Midbrain (tissue), 1 donor: ENCODE data around the gene ATP1A3.
A peak's percentile ranks its signal among the peaks of the same experiment; 100 is the strongest.
"Not testable (repeated sequence)": the region's sequence is repeated elsewhere in the genome, so short reads cannot be mapped to it uniquely, and the experiment has no call there.

Source experiments
- DNase-seq: peaks from one replicate; lab custom pipeline; 2025; lab: John Stamatoyannopoulos, UW

Gene ATP1A3

DNA sequence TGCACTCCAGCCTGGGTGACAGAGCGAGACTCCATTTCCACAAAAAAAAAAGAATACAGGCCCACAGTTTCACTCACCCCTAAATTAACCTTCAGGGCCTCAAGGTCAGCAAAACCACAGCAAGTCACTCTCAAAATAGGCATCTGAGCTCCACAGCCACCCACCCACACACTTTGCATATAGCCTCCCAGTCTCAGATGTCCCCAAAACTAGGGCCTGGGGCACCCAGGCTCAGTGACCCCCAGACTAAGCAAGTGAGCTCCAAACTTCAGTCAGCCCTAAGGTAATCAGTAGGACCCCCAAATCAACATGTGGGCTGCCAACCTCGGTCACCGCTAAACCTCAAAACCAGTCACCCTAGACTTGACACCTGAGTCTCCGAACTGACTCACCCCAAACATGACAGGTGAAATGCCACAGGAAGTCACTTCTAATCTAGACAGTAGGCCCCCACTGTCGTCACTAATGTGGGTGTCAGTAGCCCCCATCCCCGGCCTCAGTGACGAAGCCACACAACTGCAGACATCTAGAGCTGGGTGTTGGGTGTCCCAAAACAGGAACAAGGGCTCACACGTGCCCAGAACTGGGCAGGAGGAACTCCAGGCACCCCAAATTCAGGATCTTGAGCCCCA, 48.8 kb downstream of the ATP1A3 start:
- no peak for DNase-seq

DNA sequence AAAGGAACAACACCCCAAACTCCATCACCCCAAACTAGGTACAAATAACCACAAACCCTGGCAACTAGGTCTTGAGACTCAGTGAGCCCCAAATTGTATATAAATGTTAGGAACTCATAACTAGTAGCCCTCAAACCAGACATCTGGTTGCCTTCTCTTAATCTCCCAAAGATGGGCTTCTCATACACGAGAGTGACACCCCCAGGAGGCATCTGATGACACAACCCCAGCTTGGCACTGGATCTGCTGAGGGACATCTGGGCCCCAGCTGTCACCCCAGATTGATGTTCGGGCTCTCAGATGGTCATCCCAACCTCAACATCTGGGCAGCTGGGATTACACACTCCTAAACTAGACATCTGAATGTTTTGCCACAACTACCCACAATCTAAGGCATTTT, 49.7 kb downstream of the ATP1A3 start:
- no peak for DNase-seq

DNA sequence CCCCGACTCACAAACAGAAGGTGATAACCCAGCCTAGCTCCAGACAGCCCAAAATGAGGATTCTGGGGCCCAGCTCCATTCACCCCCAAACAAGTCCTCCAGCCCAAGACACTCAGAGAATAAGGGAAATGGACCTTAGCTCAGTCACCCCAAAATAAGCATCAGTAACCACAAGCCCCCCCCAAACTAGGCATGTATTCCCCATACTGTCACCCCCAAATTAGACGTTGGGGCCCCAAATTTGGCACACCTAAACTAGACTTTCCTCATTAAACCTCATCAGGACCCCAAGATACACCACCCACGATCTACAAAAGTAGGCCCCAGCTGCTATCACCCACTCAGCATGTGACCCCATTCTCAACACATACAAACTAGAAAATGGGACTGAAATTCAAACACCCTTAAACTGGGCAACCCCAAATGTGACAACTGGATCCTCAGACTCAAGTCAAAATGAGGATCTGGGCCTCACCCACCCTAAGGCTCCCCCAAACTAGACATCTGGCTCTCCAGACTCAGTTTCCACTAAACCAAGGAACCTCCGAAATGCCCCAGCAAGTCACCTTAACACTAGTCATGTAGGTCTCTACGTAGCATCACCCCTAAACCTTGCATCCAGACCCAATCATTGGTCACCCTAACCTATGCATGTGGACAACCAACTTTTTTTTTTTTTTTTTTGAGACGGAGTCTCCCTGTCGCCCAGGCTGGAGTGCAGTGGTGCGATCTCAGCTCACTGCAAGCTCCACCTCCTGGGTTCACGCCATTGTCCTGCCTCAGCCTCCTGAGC, 52.4 kb downstream of the ATP1A3 start:
- DNase-seq = no peak

DNA sequence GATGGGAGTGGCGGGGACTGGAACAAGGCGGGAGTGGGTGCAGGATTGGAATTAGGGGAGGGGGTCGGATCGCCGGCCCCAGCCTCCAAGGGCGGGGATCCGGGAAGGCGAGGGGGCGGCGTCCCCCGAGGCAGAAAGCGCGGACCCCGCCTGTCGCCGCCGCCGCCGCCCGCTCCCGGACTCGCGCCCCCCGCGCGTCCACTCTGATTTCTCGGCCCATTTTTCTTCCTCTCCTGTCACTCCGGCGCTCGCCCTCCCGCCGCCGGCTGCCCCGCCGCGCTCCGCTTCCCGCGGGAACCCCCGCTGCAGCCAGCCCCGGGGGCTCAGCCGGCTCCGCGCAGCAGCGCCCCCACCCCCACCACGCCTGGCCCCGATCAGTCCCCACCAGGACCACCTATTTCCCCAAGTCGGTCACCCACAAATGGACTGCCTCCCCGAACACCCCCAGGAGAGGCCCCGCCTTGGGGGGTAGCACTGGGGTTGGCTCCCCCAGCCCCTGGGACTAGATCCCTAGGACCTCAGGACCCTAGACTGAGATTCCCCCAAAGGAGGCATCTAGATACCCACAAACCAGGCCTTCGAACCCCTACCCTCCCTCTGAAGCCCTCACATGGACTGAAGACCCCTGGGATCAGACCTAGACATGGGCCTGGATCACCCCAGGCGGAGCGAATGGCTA, 53.2 kb downstream of the ATP1A3 start:
- no peak for DNase-seq

DNA sequence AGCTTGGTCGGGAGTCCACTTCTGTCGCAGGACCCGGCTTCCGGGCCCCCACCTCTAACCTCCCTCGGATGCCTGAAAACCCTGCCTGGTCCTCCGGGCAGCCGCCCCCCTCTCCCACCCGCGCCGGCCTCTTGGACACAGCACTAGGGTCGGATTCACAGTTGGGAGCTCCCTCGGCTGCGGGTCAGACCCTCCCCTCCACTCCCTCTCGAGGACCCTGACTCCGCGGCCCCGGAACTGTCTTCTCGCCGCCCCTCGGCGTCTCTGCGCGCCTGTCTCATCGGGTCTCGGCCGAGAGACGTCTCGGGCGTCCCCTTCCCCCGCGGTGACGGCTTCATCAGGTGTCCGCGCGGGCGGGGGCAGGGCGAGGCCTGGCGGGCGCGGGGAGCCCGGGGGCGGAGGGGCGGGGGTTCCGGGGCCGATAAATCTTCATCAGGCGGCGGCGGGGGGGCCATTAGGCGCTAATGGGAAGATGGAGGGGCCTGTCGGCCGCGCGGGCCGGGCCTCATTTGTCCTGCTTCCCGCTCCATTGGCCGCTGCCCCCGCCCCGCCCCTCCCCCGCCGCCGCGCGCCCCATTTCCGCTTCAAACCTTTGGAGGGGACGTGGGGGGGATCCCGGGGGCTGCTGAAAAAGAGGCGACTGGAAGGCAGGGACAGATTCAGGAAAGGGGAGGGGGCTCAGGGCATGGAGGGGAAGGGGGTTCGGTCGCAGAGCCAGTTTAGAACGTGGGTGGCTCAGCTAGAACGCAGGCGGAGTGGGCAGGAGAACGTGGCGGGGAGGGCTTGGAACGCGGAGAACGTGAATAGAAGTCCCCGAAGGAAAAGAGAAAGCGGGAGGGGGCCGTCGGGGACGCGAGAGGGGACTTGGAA, 53.9 kb downstream of the ATP1A3 start:
- no peak for DNase-seq

DNA sequence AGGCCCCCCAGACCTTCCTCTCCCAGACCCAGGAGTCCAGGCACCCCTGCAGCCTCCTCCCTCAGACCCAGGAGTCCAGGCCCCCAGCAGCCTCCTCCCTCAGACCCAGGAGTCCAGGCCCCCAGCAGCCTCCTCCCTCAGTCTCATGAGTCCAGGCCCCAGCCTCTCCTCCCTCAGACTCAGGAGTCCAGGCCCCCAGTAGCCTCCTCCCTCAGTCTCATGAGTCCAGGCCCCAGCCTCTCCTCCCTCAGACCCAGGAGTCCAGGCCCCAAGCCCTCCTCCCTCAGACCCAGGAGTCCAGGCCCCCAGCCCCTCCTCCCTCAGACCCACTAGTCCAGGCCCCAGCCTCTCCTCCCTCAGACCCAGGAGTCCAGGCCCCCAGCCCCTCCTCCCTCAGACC, 54.8 kb downstream of the ATP1A3 start:
- not testable (repeated sequence) for DNase-seq

DNA sequence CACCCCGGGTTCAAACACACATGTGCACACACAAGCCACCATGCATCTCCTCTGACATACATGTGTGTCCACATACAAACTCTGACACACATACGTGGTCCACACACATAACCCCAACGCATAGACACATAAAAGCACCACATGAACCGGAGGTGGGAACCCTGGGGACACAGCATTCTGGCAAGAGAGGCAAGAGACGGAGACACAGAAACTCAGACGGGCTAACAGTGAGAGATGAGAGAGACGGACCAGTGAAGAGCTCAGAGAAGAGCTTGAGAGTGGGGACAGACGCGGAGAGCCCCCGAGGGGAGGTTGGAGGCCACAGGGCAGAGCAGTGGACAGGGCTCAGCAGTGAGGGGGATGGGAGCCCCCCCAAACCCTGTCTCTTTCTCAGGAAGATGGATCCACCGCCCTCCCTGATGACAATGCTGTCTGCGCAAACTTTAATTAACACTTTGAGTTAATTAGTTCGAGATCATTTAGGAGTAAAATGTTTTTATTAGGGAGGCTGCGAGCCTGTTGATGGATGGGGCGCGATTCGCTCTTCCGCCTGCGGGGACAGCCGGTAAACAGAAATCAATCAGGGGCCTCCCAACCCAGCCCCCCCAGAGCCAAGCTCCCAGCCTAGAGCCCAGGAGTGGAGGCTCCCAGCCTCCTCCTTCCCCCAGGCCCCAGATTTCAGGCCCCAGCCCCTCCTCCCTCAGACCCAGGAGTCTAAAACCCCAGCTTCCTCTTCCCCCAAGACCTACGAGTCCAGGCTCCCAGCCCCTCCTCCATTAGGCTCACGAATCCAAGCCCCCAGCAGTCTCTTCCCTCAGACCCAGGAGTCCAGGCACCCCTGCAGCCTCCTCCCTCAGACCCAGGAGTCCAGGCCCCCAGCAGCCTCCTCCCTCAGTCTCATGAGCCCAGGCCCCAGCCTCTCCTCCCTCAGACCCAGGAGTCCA, 56.2 kb downstream of the ATP1A3 start:
- DNase-seq = no peak

DNA sequence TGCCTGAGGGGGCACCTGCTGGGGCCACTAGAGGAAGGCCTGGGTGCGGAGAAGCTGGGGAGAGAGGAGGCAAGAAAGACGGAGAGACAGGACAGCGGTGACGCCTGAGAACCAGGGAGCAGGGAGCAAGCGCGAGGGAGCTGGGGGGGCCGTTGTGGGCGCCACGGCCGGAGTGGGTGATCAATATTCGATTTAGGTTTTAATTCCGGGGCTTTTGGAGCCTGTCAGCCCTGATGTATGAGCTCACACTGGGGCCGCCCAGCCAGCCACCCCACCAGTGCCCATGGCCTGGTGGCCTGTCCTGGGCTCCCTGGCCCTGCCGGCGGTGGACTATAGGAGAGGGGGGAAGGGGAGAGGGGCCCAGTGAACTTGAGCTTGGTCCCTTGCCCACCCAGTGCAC, 57.1 kb downstream of the ATP1A3 start:
- no peak for DNase-seq

DNA sequence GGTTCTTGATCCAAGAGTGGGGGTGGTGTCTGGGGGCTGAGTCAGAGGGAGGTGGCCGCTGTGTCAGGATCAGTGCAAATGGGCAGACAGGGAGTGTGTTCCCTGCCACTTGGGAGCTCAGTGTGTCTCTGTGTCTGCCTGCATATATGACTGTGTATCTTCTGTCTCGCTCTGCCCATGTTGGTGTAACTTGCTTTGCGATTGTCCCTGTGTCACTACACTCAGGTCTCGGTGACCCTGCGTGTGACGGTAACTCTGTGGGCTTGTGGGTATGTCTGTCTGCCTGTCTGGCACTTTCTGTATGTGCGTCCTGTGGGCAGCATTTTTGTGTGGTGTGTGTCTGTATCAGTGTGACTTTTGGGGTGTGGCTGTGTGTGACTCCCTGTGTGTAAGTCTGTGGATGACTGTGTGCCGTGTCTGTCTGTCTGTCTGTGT, 57.6 kb downstream of the ATP1A3 start:
- DNase-seq = no peak

DNA sequence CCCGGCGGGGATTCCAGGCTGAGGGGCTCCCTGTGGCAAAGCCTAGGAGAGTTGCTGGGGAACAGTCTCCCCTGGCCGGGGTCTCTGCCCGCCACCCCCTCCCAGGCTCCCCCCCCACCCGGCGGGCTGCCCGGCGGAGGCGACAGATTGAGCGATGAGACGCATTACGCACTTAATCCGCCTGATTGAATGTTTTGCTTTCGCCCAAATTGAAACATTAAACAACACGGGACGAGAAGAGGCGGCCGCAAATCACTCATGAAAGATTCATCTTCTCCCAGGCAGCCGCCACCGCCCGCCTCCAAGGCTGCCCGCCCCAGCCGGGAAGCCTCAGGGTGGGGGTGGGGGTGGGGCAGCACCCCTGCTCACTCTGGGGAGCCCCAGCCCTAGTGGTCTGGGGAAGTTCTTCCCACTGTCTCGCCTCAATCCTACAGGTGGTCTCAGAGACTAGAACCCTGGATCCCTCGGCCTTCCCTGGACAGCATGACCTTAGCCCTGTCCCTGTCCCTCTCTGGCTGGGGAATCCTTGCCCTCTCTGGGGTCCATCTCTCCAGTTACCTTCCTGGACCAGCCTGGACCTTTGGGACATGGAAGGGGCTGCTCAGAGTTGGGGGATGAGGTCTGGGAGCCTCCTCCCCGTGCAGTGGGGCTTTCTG, 58.1 kb downstream of the ATP1A3 start:
- DNase-seq = no peak

DNA sequence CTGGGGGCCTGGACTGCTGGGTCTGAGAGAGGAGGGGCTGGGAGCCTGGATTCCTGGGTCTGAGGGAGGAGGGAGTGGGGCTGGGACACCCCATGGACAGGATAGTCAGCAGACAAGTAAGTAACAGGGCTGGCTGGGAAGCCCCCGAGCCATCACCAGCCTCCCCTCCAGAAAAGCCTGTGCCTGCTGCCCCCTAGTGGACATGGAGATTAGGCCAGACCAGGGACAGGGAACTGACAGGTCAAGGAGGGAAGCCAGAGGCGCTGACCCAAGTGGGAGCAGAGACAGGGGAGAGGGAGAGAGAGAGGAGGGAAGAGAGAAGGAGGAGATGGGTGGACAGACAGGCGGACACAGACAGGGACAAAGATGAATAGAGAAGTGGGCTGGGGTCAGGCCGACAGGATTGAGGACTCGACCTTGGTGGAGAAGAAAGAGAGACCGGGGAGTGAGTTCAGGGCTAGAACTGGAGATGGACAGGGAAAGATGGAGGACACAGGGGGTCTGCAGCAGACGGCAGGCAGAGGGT, 59.1 kb downstream of the ATP1A3 start:
- peak; percentile 43 for DNase-seq

DNA sequence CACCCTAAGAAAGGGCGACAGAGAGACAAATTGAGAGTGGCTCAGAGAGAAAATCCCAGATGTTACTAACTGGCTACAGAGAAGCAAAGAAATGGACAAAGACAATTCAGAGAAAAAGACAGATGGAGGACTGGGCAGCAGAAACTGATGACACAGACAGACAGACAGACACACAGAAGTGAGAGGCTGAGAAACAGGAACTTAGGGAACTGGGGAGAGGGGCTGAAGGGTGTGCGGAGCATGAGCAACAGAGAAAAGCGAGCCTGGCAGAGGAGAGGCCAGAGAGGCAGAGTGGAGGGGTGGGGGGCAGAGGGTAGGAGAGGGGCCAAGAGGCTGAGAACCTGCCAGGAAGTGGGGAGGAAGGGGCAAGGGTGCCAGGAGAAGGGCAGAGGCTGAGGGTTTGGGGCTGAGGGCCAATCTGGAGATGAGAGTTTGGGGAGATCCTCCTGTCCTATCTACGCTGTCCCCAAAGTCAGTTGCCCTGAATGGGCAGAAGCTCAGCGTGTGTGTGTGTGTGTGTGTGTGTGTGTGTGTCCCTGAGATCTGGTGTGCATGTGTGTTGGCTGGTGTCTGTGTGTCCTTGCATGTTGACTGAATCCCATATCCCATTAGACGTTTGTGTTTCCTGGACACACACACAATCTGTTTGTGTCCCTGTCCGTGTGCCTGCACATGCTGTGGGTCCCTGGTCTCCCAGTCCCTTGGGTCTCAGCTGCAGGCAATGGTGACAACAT, 60.2 kb downstream of the ATP1A3 start:
- no peak for DNase-seq

DNA sequence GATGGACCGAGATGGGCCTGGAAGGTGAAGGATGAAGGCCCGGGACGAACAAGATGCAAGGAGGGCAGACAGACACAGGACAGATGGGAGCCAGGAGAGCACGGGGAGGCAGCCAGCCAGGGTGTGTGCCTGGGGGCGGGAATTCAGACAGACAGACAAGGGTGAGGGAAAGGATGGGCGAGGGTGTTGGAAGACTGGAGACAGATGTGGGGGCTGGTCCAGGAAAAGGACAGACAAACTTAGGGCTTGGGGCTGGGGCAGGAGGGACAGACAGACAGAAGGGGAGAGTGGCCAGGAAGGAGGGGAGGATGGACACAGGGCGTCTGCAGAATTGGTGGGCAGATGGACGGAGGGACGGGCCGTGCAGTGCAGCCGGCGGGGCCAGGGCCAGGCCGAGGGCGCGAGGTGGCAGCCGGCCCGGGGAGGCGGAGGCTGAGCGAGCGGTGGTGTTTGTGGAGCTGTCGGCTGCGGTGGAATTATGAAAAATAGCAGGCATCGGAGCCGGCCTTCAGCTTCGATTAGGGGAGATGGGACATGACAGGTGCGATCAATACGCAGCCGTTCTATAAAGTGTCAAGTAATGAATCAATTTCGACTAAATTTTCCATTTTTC, 61.2 kb downstream of the ATP1A3 start:
- no peak for DNase-seq

DNA sequence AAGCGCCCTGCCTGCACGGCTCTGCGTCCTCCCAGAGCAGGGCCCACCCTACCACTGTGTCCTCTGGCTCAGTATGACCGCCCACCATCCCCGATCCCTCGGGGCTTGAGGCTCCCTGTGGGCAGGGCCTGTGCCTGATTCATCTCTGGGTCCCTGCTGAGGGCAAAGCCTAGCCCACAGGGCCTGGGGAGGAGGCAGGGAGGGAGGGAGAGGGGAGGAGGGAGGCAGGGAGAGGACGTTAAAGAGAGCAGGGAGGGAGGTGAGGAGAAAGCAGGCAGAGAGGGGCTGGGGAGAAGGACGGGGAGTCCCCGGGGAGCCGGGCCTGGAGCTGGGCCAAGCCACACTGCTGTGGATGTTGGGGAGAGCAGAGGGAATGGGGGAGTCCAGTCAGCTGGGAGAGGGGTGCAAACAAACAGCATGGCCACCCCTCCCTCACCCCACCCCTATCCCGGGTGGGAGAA, 61.7 kb downstream of the ATP1A3 start:
- DNase-seq = no peak

DNA sequence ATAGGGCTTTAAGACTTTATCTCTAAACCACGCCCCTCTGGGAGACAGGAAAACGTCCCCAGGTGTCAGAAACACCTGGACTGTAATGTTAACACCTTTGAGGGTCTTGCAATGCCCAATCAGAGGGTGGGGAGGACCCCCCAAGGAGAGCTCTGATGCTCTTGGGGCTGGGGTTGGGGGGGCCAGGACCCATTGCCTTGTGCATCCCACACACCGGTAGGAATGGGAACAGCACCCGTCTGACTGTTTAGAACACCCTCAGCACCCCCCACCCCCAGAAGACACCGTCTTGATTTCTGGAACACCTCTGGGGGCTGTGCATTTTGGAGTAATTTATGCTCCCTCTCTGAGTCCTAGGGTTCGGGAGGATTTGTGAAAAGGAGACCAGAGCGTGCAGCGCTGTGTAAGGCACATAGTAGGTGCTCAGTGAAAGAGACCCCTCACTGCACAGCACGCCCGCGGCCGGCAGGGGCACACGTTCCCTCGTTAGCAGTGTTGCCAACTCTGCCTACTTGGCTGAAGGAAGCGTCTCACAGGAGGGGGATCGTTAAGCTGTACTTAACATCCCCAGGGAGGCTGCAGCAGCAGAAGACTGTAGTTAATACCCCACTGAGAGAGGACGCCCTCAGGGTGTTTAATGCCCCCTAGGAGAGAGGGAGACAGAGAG, 63.0 kb downstream of the ATP1A3 start:
- DNase-seq = no peak

DNA sequence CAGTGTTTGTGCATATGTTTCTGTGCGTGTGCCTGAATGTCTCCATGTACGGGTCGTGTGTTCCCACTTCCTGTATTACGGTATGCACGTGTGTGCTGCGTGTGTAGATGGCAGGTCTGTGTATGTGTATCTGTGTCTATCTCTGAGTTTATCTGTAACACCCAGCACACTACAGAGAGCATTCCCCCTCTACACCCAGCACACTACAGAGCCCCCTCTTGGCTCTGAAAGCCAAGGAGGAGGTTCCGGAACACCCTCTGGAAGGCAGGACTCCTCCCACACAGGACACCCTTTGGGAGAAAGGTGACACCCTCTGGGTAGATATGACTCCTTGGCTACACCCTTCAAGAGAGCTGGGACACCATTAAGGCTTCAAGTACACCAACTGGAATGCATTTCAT, 63.7 kb downstream of the ATP1A3 start:
- DNase-seq = no peak

DNA sequence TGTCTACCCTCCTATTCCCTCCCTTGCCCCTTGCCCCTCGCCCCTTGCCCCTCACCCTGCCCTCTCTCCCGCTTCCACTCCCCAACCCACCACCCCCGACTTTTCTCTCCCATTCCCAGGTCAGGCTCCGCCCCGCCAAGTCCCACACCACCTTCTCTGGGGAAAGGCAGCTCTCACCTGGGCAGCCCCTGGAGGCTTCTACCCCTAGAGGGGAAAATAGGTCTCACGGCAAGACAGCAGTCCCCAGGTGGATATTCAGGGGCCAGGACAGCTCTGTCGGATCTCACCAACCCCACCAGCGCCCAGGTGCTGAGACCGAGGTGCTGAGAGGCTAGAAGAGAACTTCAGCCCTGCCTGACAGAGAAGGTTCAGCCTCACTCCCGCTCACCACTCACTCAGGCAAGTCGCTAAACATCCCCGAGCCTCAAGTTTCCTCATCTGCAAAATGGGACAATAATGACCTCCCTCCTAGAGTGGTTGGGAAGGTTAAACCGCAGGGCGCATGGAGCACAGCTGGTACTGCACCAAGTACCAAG, 64.4 kb downstream of the ATP1A3 start:
- no peak for DNase-seq
